ENCODE results near the gene TOB1.

Gene TOB1

GRCh38 chr17:50848039-50848438, 18.1 kb downstream of the TOB1 start:
- in situ Hi-C loops (cut with HindIII; ENCODE audit: low sequenced_read_pairs): loop anchor here (5.0 kb wide), 1 partner anchor 99 kb away; no protein-coding TSS in a partner anchor

- in situ Hi-C loops (cut with HindIII; ENCODE audit: low sequenced_read_pairs): loop anchor here (5.0 kb wide), 1 partner anchor 100 kb away; no protein-coding TSS in a partner anchor
These were observed 18.6 kb downstream of the TOB1 start for GRCh38 chr17:50847566-50847965.

GRCh38 chr17:50845240-50846147, 20.7 kb downstream of the TOB1 start:
- in situ Hi-C loops (cut with HindIII; ENCODE audit: low sequenced_read_pairs): loop anchor here (5.0 kb wide), 1 partner anchor 102 kb away; no protein-coding TSS in a partner anchor

- in situ Hi-C loops (cut with HindIII; ENCODE audit: low sequenced_read_pairs): no loop called here
These were observed 21.9 kb downstream of the TOB1 start for GRCh38 chr17:50844117-50844700.

GRCh38 chr17:50843150-50843905, 22.8 kb downstream of the TOB1 start:
- in situ Hi-C loops (cut with HindIII; ENCODE audit: low sequenced_read_pairs): no loop called here

- in situ Hi-C loops (cut with HindIII; ENCODE audit: low sequenced_read_pairs): no loop called here
These were observed 23.5 kb downstream of the TOB1 start for GRCh38 chr17:50842506-50843149.

- in situ Hi-C loops (cut with HindIII; ENCODE audit: low sequenced_read_pairs): no loop called here
These were observed 24.2 kb downstream of the TOB1 start for GRCh38 chr17:50841949-50842354.

- in situ Hi-C loops (cut with HindIII; ENCODE audit: low sequenced_read_pairs): no loop called here
These were observed 24.7 kb downstream of the TOB1 start for GRCh38 chr17:50841277-50841948.

- in situ Hi-C loops (cut with HindIII; ENCODE audit: low sequenced_read_pairs): no loop called here
These were observed 25.8 kb downstream of the TOB1 start for GRCh38 chr17:50840311-50840851.

- in situ Hi-C loops (cut with HindIII; ENCODE audit: low sequenced_read_pairs): no loop called here
These were observed 26.4 kb downstream of the TOB1 start for GRCh38 chr17:50839591-50840310.

- in situ Hi-C loops (cut with HindIII; ENCODE audit: low sequenced_read_pairs): no loop called here
These were observed 27.9 kb downstream of the TOB1 start for GRCh38 chr17:50837980-50838954.

GRCh38 chr17:50837286-50837979, 28.7 kb downstream of the TOB1 start:
- in situ Hi-C loops (cut with HindIII; ENCODE audit: low sequenced_read_pairs): no loop called here

GRCh38 chr17:50836826-50837225, 29.3 kb downstream of the TOB1 start:
- in situ Hi-C loops (cut with HindIII; ENCODE audit: low sequenced_read_pairs): no loop called here

GRCh38 chr17:50835301-50836234, 30.6 kb downstream of the TOB1 start, which contains the start of gene WFIKKN2:
Gene WFIKKN2 (plus strand): TSS chr17:50835586. CDS start chr17:50835938, 352 bp downstream.
- in situ Hi-C loops (cut with HindIII; ENCODE audit: low sequenced_read_pairs): no loop called here

GRCh38 chr17:50834429-50835300, 31.5 kb downstream of the TOB1 start:
- in situ Hi-C loops (cut with HindIII; ENCODE audit: low sequenced_read_pairs): no loop called here

All from DLD1 (cell line).